Esophagus squamous epithelium (tissue), 5 donors: ENCODE results near the gene MICAL3. TPM values are rescaled to one million over a fixed set of nuclear protein-coding genes. Genes with fewer than 3 reads are reported as not detected.

ENCODE experiments used
- DNase-seq: peaks from one replicate; lab custom pipeline; 2025; lab: John Stamatoyannopoulos, UW
- H3K27ac ChIP-seq, 4 donors: fragments of 200-600 bp; sonication (generic); one replicate each; pipeline ENCODE4 v1.5.1; 2016 to 2019; ENCODE audit warnings: mild to moderate bottlenecking in 1 of 4
- H3K27me3 ChIP-seq, 4 donors: fragments of 200-600 bp; sonication (generic); 1 replicate in 3 of 4; 2 replicates in 1 of 4; pipeline versions ENCODE4 v1.5.1 to v1.6.0; 2017 to 2021; ENCODE audit warnings: antibody characterized with exemption in 1 of 4
- H3K36me3 ChIP-seq, 3 donors: fragments of 200-600 bp; sonication (generic); one replicate each; pipeline ENCODE4 v1.5.1; 2016 to 2019
- H3K4me1 ChIP-seq, 3 donors: fragments of 200-600 bp; sonication (generic); one replicate each; pipeline ENCODE4 v1.5.1; 2017 to 2019
- H3K4me3 ChIP-seq, 4 donors: fragments of 200-600 bp; sonication (generic); 1 replicate in 3 of 4; 2 replicates in 1 of 4; pipeline ENCODE4 v1.5.1; 2016 to 2019; ENCODE audit warnings: mild to moderate bottlenecking in 2 of 4, moderate library complexity in 1 of 4
- H3K9me3 ChIP-seq, 3 donors: fragments of 200-600 bp; sonication (generic); one replicate each; pipeline ENCODE4 v1.5.1; 2016 to 2019
- CTCF ChIP-seq, 6 experiments: fragments of 450-650 bp in 4 of 6; fragments of 200-600 bp in 2 of 6; sonication (generic) in 2 of 6; IDR thresholded peaks; one replicate each; pipeline ENCODE4 v1.5.1; 2016 to 2019; ENCODE audit warnings: antibody characterized with exemption in 6 of 6, mild to moderate bottlenecking in 4 of 6, moderate library complexity in 4 of 6
- POLR2A ChIP-seq, 4 donors: fragments of 450-650 bp; IDR thresholded peaks; one replicate each; pipeline ENCODE4 v1.6.1; 2017; ENCODE audit warnings: antibody characterized with exemption in 4 of 4, mild to moderate bottlenecking in 4 of 4, moderate library complexity in 3 of 4
- WGBS, 2 donors: methylation state at CpG; one replicate each; pipeline ENCODE4 v1.1.5; 2018; 5-methylcytosine and 5-hydroxymethylcytosine counted together
- intact Hi-C: fragments of 100-400 bp; cut with DNase I; formaldehyde crosslinking; loops from one replicate; pipeline ENCODE4 v1.15.0; 2022
- total RNA-seq, 4 donors: library from RNA; depleted of rRNA; stranded (reverse); fragments of >200 nt; gene quantifications; one replicate each; pipeline ENCODE4 v1.1.0, GENCODE V29; 2016
- donor health status: DM: yes; HTN: yes; CAD: no.

The MICAL3 gene
- total RNA-seq, 4 donors from 2014 or later, result 11.2 to 30.9 (median 15.9) TPM

GRCh38 chr22:17743661-17744411 is 280.5 kb downstream of the MICAL3 start:
- intact Hi-C loops, result no loop called here
- Histone ChIP-seq H3K4me1 (peaks cover 0 to 22% (median 0%) of the 10 kb centered on the region in 3 donors), H3K9me3 (no peaks in the 10 kb centered on the region), H3K4me3 (no peak overlapping the region), H3K27me3 (no peaks in the 10 kb centered on the region), H3K27ac (no peak overlapping the region), H3K36me3 (peaks cover 0 to 8% (median 0%) of the 10 kb centered on the region in 3 donors)
- DNase-seq, result no peak
- 58 to 77% methylated on average over 5 to 11 of the region's 25 CpGs for WGBS, 2 donors
- TF ChIP-seq CTCF (IDR thresholded peaks at IDR 0.05) (no peak), POLR2A (IDR thresholded peaks at IDR 0.05) (no peak)

- Histone ChIP-seq H3K36me3 (peaks cover 0 to 21% (median 0%) of the 10 kb centered on the region in 3 donors), H3K4me3 (no peak overlapping the region), H3K27ac (no peak overlapping the region), H3K9me3 (no peaks in the 10 kb centered on the region), H3K27me3 (no peaks in the 10 kb centered on the region), H3K4me1 (peaks cover 0 to 22% (median 0%) of the 10 kb centered on the region in 3 donors)
- DNase-seq, result no peak
- TF ChIP-seq POLR2A (IDR thresholded peaks at IDR 0.05) (no peak), CTCF (IDR thresholded peaks at IDR 0.05) (peak; percentile 56 to 77 (median 69))
- WGBS, 2 donors, result 44 to 75% methylated on average over 5 to 6 of the region's 9 CpGs
- intact Hi-C loops, result no loop called here
Observed at GRCh38 chr22:17742527-17742902, 281.8 kb downstream of the MICAL3 start.

- Histone ChIP-seq H3K4me1 (peaks cover 0 to 22% (median 0%) of the 10 kb centered on the region in 3 donors), H3K36me3 (peaks cover 0 to 26% (median 0%) of the 10 kb centered on the region in 3 donors), H3K27me3 (no peaks in the 10 kb centered on the region), H3K4me3 (no peak overlapping the region), H3K9me3 (no peaks in the 10 kb centered on the region), H3K27ac (no peak overlapping the region)
- no peak for DNase-seq
- intact Hi-C loops, result no loop called here
- WGBS, 2 donors, result 68 to 84% methylated on average over 12 to 17 of the region's 18 CpGs
- no peak for TF ChIP-seq POLR2A (IDR thresholded peaks at IDR 0.05)
- no peak for TF ChIP-seq CTCF (IDR thresholded peaks at IDR 0.05)
Observed at GRCh38 chr22:17741866-17742526, 282.4 kb downstream of the MICAL3 start.

- intact Hi-C loops, result no loop called here
- H3K36me3 ChIP-seq, result peaks cover 0 to 52% (median 0%) of the 10 kb centered on the region in 3 donors
- 90 to 91% methylated on average over 7 to 16 of the region's 36 CpGs for whole genome bisulfite sequencing, 2 donors
Observed at GRCh38 chr22:17739196-17739975, 285.0 kb downstream of the MICAL3 start.

More at GRCh38 chr22:17739196-17739975, 285.0 kb downstream of the MICAL3 start:
- no peaks in the 10 kb centered on the region for H3K9me3 ChIP-seq
- no peak overlapping the region for H3K27ac ChIP-seq
- DNase-seq, result no peak
- TF ChIP-seq POLR2A (IDR thresholded peaks at IDR 0.05) (no peak), CTCF (IDR thresholded peaks at IDR 0.05) (no peak)
- no peak overlapping the region for H3K4me3 ChIP-seq
- H3K27me3 ChIP-seq, result no peaks in the 10 kb centered on the region
- H3K4me1 ChIP-seq, result peaks cover 0 to 18% (median 0%) of the 10 kb centered on the region in 3 donors
